ENCODE results near the gene KLK14.

KLK14 gene

GRCh38 chr19:51055866-51056265 lies 26.8 kb downstream of the KLK14 start:
- Mint-ChIP-seq H3K9me3 (peaks cover 0 to 2% of the 10 kb centered on the region in 2 donors), H3K27me3 (peaks cover 46% of the 10 kb centered on the region), H3K4me1 (no peaks in the 10 kb centered on the region), H3K27ac (no peak overlapping the region), H3K4me3 (no peak overlapping the region)
- ATAC-seq (no peak), DNase-seq (no peak)

- Mint-ChIP-seq H3K4me3 (no peak overlapping the region), H3K27me3 (peaks cover 34% of the 10 kb centered on the region), H3K9me3 (no peaks in the 10 kb centered on the region), H3K4me1 (no peaks in the 10 kb centered on the region), H3K27ac (no peak overlapping the region)
- no peak for DNase-seq
- ATAC-seq: no peak
These were observed 35.7 kb downstream of the KLK14 start for GRCh38 chr19:51047031-51047335.

- Mint-ChIP-seq H3K4me1 (no peaks in the 10 kb centered on the region), H3K4me3 (no peak overlapping the region), H3K9me3 (no peaks in the 10 kb centered on the region), H3K27me3 (peaks cover 33% of the 10 kb centered on the region), H3K27ac (no peak overlapping the region)
- ATAC-seq (no peak), DNase-seq (no peak)
These were observed 38.4 kb downstream of the KLK14 start for GRCh38 chr19:51044327-51044726.

- Mint-ChIP-seq H3K4me1 (no peaks in the 10 kb centered on the region), H3K4me3 (no peak overlapping the region), H3K27ac (no peak overlapping the region), H3K27me3 (peaks cover 27% of the 10 kb centered on the region), H3K9me3 (no peaks in the 10 kb centered on the region)
- no peak for ATAC-seq
- no peak for DNase-seq
These were observed 39.2 kb downstream of the KLK14 start for GRCh38 chr19:51043497-51043896.

- no peak overlapping the region for H3K27ac Mint-ChIP-seq
- ATAC-seq (no peak), DNase-seq (no peak)
- no peaks in the 10 kb centered on the region for H3K4me1 Mint-ChIP-seq
- no peak overlapping the region for H3K4me3 Mint-ChIP-seq
- H3K27me3 Mint-ChIP-seq: peaks cover 7% of the 10 kb centered on the region
- no peaks in the 10 kb centered on the region for H3K9me3 Mint-ChIP-seq
These were observed 42.5 kb downstream of the KLK14 start for GRCh38 chr19:51040151-51040550.

GRCh38 chr19:51036519-51036918 lies 46.2 kb downstream of the KLK14 start:
- Mint-ChIP-seq H3K4me3 (no peak overlapping the region), H3K4me1 (no peaks in the 10 kb centered on the region), H3K9me3 (no peaks in the 10 kb centered on the region), H3K27ac (no peak overlapping the region), H3K27me3 (peaks cover 26% of the 10 kb centered on the region)
- DNase-seq (no peak), ATAC-seq (no peak)

- ATAC-seq (no peak), DNase-seq (no peak)
- Mint-ChIP-seq H3K4me3 (no peak within 1 kb of the TSS), H3K4me1 (no peaks in the 10 kb centered on the region), H3K9me3 (no peaks in the 10 kb centered on the region), H3K27me3 (peaks cover 26% of the 10 kb centered on the region), H3K27ac (no peak within 1 kb of the TSS)
These were observed 48.0 kb downstream of the KLK14 start, which contains the start of gene KLK12 for GRCh38 chr19:51034704-51035103. TSS of gene KLK12 (minus strand) at chr19:51035002. CDS start at chr19:51034621, 381 bp downstream.

- ATAC-seq: no peak
- no peak for DNase-seq
- H3K27me3 Mint-ChIP-seq: peaks cover 37% of the 10 kb centered on the region
- H3K27ac Mint-ChIP-seq: no peak overlapping the region
- H3K4me3 Mint-ChIP-seq: no peak overlapping the region
- H3K9me3 Mint-ChIP-seq: no peaks in the 10 kb centered on the region
- H3K4me1 Mint-ChIP-seq: no peaks in the 10 kb centered on the region
These were observed 50.8 kb downstream of the KLK14 start for GRCh38 chr19:51031880-51032225.

- peaks cover 42% of the 10 kb centered on the region for H3K27me3 Mint-ChIP-seq
- no peak overlapping the region for H3K27ac Mint-ChIP-seq
- no peaks in the 10 kb centered on the region for H3K4me1 Mint-ChIP-seq
These were observed 51.3 kb downstream of the KLK14 start for GRCh38 chr19:51031220-51031879.

GRCh38 chr19:51030631-51031030 lies 52.1 kb downstream of the KLK14 start:
- no peak for ATAC-seq
- Mint-ChIP-seq H3K4me1 (no peaks in the 10 kb centered on the region), H3K27me3 (peaks cover 47% of the 10 kb centered on the region), H3K27ac (no peak overlapping the region), H3K4me3 (no peak overlapping the region), H3K9me3 (no peaks in the 10 kb centered on the region)
- no peak for DNase-seq

More at GRCh38 chr19:51031220-51031879, 51.3 kb downstream of the KLK14 start:
- DNase-seq: no peak
- Mint-ChIP-seq H3K4me3 (no peak overlapping the region), H3K9me3 (no peaks in the 10 kb centered on the region)
- ATAC-seq: no peak

- H3K27ac Mint-ChIP-seq: no peak overlapping the region
- no peak overlapping the region for H3K4me3 Mint-ChIP-seq
- H3K9me3 Mint-ChIP-seq: no peaks in the 10 kb centered on the region
- peaks cover 47% of the 10 kb centered on the region for H3K27me3 Mint-ChIP-seq
- DNase-seq (no peak), ATAC-seq (no peak)
- no peaks in the 10 kb centered on the region for H3K4me1 Mint-ChIP-seq
These were observed 53.0 kb downstream of the KLK14 start for GRCh38 chr19:51029718-51030117.
